HG03039 (cell line): ENCODE data around the gene TM9SF1.

Experiments
- ATAC-seq: cut with Tn5 transposase; IDR thresholded peaks from one replicate; pipeline ENCODE4 v1.9.1; 2021; ENCODE audit warnings: mild to moderate bottlenecking, moderate library complexity; ENCODE audit not compliant: unreplicated experiment

The TM9SF1 gene

GRCh38 chr14:24179961-24180796, 15.1 kb downstream of the TM9SF1 start:
- ATAC-seq, result no peak

GRCh38 chr14:24179294-24179960, 15.8 kb downstream of the TM9SF1 start:
- no peak for ATAC-seq

GRCh38 chr14:24178399-24179178, 16.7 kb downstream of the TM9SF1 start:
- ATAC-seq, result no peak

- ATAC-seq, result no peak
Observed at GRCh38 chr14:24177891-24178290, 17.4 kb downstream of the TM9SF1 start.

GRCh38 chr14:24177041-24177825, 18.0 kb downstream of the TM9SF1 start:
- ATAC-seq, result no peak

GRCh38 chr14:24176599-24176998, 18.6 kb downstream of the TM9SF1 start:
- ATAC-seq, result no peak

- ATAC-seq, result no peak
Observed at GRCh38 chr14:24172871-24173281, 22.4 kb downstream of the TM9SF1 start.

- ATAC-seq, result no peak
Observed at GRCh38 chr14:24172261-24172860, 22.9 kb downstream of the TM9SF1 start.

- peak; percentile 42 for ATAC-seq
Observed at GRCh38 chr14:24171422-24172260, 23.6 kb downstream of the TM9SF1 start, which contains the start of gene REC8. Gene REC8, plus strand, starts transcription at chr14:24172080. Its CDS starts 473 bp downstream, at chr14:24172553.

- ATAC-seq, result no peak
Observed at GRCh38 chr14:24167469-24168114, 27.6 kb downstream of the TM9SF1 start.

- ATAC-seq, result no peak
Observed at GRCh38 chr14:24165785-24166184, 29.5 kb downstream of the TM9SF1 start.

GRCh38 chr14:24164518-24164991, 30.7 kb downstream of the TM9SF1 start:
- no peak for ATAC-seq

- no peak for ATAC-seq
Observed at GRCh38 chr14:24162093-24162492, 33.1 kb downstream of the TM9SF1 start.

GRCh38 chr14:24160850-24161804, 34.1 kb downstream of the TM9SF1 start, which contains the start of gene IRF9:
Gene IRF9, plus strand, starts transcription at chr14:24161265. Its CDS starts 880 bp downstream, at chr14:24162145.
- peak; percentile 68 for ATAC-seq

- ATAC-seq, result no peak
Observed at GRCh38 chr14:24160499-24160849, 34.8 kb downstream of the TM9SF1 start.

GRCh38 chr14:24159777-24160498, 35.3 kb downstream of the TM9SF1 start:
- no peak for ATAC-seq

- ATAC-seq, result no peak
Observed at GRCh38 chr14:24157331-24157730, 37.9 kb downstream of the TM9SF1 start.
